ENCODE results near the gene ZNF609.
"Not testable (repeated sequence)": the region's sequence is repeated elsewhere in the genome, so short reads cannot be mapped to it uniquely, and the experiment has no call there.

The ZNF609 gene

GRCh38 chr15:64623347-64623996 is 163.1 kb downstream of the ZNF609 start:
- Histone ChIP-seq H3K9ac (ENCODE audit: low read depth, low read length) (no peak overlapping the region), H3K27me3 (ENCODE audit: control insufficient read depth, insufficient read depth, low read length) (0 out of 2 replicates have a peak, but pooled peaks cover under 1% of the 10 kb centered on the region), H3K4me3 (ENCODE audit: low read depth, low read length) (no peak overlapping the region), H3K9me3 (ENCODE audit: control insufficient read depth, insufficient read depth, low read length) (no peaks in the 10 kb centered on the region), H3K36me3 (ENCODE audit: control insufficient read depth, insufficient read depth, low read length) (peaks cover 13% of the 10 kb centered on the region), H3K27ac (ENCODE audit: low read depth, low read length) (no peak overlapping the region), H3K4me1 (ENCODE audit: control insufficient read depth, insufficient read depth, low read length) (peaks cover 10% of the 10 kb centered on the region)

GRCh38 chr15:64624242-64624641 is 163.9 kb downstream of the ZNF609 start:
- Histone ChIP-seq H3K27me3 (ENCODE audit: control insufficient read depth, insufficient read depth, low read length) (no peaks in the 10 kb centered on the region), H3K36me3 (ENCODE audit: control insufficient read depth, insufficient read depth, low read length) (peaks cover 13% of the 10 kb centered on the region), H3K9ac (ENCODE audit: low read depth, low read length) (no peak overlapping the region), H3K27ac (ENCODE audit: low read depth, low read length) (no peak overlapping the region), H3K4me3 (ENCODE audit: low read depth, low read length) (no peak overlapping the region), H3K9me3 (ENCODE audit: control insufficient read depth, insufficient read depth, low read length) (no peaks in the 10 kb centered on the region), H3K4me1 (ENCODE audit: control insufficient read depth, insufficient read depth, low read length) (peaks cover 8% of the 10 kb centered on the region)

DNA sequence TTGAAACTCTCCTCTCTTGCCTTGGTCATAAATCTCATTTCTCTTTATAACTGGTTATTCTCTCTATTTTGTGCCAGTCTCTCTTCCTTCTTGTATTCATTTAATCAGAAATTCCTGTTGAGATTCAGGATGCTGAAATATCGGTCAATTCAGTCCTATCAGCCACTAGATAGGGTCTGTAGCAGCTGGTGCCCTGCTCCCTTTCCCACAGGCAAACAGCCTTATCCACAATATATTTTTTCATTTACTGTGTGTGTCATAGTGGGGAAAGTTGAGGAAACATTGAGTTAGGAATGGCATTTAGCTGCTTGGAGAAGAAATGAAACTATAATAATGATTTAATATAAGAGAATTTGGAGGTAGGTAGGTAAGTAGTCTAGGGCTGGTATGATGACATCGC is 168.7 kb downstream of the ZNF609 start:
- Histone ChIP-seq H3K9ac (ENCODE audit: low read depth, low read length) (no peak overlapping the region), H3K27me3 (ENCODE audit: control insufficient read depth, insufficient read depth, low read length) (no peaks in the 10 kb centered on the region), H3K4me3 (ENCODE audit: low read depth, low read length) (no peak overlapping the region), H3K27ac (ENCODE audit: low read depth, low read length) (no peak overlapping the region), H3K4me1 (ENCODE audit: control insufficient read depth, insufficient read depth, low read length) (peaks cover 3% of the 10 kb centered on the region), H3K36me3 (ENCODE audit: control insufficient read depth, insufficient read depth, low read length) (no peaks in the 10 kb centered on the region), H3K9me3 (ENCODE audit: control insufficient read depth, insufficient read depth, low read length) (no peaks in the 10 kb centered on the region)

DNA sequence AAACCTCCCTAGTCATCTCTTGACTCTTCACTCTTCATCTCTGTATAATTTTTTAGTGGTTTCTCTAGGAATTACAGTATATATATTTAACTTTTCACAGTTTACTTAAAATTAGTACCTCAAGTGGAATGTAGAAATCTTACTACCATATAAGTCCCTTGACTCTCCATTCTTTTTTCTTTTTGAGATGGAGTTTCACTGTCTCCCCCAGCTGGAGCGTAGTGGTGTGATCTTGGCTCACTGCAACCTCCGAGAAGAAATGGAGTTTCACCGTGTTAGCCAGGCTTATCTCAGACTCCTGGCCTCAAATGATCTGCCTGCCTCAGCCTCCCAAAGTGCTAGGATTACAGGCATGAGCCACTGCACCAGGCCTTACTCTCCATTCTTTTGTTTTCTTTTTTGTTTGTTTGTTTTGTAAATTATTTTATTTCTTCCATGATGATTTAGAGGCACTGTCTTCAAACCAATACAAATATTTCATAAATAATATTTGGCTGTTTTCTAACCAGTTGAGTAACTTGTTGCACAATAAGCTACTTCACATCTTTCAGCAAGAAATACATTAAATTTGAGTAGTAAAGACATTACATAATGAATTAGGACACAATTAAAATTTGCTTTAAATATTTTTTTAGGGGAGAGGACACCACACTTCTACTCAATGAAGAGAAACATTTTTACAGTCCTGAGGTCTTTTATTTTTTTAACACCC is 170.2 kb downstream of the ZNF609 start:
- Histone ChIP-seq H3K9ac (ENCODE audit: low read depth, low read length) (no peak overlapping the region), H3K27ac (ENCODE audit: low read depth, low read length) (peak overlapping the region; percentile 34), H3K36me3 (ENCODE audit: control insufficient read depth, insufficient read depth, low read length) (no peaks in the 10 kb centered on the region), H3K9me3 (ENCODE audit: control insufficient read depth, insufficient read depth, low read length) (no peaks in the 10 kb centered on the region), H3K4me1 (ENCODE audit: control insufficient read depth, insufficient read depth, low read length) (peaks cover 16% of the 10 kb centered on the region), H3K27me3 (ENCODE audit: control insufficient read depth, insufficient read depth, low read length) (no peaks in the 10 kb centered on the region), H3K4me3 (ENCODE audit: low read depth, low read length) (no peak overlapping the region)

DNA sequence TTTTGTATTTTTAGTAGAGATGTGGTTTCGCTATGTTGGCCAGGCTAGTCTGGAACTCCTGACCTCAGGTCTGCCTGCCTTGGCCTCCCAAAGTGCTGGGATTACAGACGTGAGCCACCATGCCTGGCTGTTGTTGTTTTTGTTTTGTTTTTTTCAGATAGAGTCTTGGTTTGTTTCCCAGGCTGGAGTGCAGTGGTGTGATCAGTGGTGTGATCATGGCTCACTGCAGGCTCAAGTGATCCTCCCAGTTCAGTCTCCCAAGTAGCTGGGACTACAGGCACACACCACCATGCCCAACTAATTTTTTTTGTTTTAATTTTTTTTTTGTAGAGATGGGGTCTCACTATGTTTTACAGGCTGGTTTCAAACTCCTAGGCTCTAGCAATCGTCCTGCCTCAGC is 172.3 kb downstream of the ZNF609 start:
- H3K9ac ChIP-seq (ENCODE audit: low read depth, low read length); H3K27me3 ChIP-seq (ENCODE audit: control insufficient read depth, insufficient read depth, low read length); H3K36me3 ChIP-seq (ENCODE audit: control insufficient read depth, insufficient read depth, low read length); H3K9me3 ChIP-seq (ENCODE audit: control insufficient read depth, insufficient read depth, low read length); H3K4me3 ChIP-seq (ENCODE audit: low read depth, low read length); H3K27ac ChIP-seq (ENCODE audit: low read depth, low read length): not testable (repeated sequence)
- H3K4me1 ChIP-seq (ENCODE audit: control insufficient read depth, insufficient read depth, low read length): peaks cover 26% of the 10 kb centered on the region

DNA sequence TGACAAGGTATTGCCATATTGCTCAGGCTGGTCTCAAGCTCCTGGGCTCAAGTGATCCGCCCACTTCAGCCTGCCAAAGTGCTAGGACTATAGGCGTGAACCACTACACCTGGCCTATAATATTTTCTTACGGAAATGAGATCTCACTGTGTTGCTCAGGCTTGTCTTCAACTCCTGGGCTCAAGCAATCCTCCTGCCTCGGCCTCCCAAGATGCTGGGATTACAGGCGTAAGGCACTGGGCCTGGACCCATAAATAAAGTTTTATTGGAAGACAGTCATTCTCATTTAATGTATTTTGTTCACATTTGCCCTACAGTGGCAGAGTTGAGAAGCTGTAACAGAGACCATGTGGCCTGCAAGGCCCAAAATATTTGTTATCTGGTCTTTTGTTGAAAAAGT is 173.0 kb downstream of the ZNF609 start:
- no peak overlapping the region for H3K9ac ChIP-seq (ENCODE audit: low read depth, low read length)
- H3K4me1 ChIP-seq (ENCODE audit: control insufficient read depth, insufficient read depth, low read length): peaks cover 26% of the 10 kb centered on the region
- peaks cover 3% of the 10 kb centered on the region; the same call in 1 of the 2 replicates for H3K36me3 ChIP-seq (ENCODE audit: control insufficient read depth, insufficient read depth, low read length)
- no peak overlapping the region for H3K4me3 ChIP-seq (ENCODE audit: low read depth, low read length)
- H3K27ac ChIP-seq (ENCODE audit: low read depth, low read length): peak overlapping the region; percentile 71
- no peaks in the 10 kb centered on the region for H3K27me3 ChIP-seq (ENCODE audit: control insufficient read depth, insufficient read depth, low read length)
- no peaks in the 10 kb centered on the region; the same call in 1 of the 2 replicates for H3K9me3 ChIP-seq (ENCODE audit: control insufficient read depth, insufficient read depth, low read length)

DNA sequence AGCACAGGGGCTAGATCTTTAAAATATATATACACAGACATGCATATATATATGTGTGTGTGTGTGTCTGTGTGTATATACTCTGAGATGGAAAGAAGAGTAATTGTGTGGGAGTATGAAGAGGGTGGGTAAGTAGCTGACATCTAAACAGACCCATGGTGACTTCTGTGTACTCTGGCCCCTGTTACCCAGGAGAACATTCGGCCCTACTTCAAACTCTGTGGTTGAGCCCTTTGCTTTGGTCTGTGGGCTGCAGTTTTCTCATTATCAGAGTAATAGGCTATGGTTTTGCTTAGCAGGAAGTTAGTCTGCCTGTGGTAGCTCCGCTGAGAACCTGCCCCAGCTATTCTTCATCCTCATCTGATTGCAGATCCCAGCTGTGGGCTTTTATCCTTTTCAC is 173.6 kb downstream of the ZNF609 start:
- Histone ChIP-seq H3K9ac (ENCODE audit: low read depth, low read length) (peak overlapping the region; percentile 56), H3K27me3 (ENCODE audit: control insufficient read depth, insufficient read depth, low read length) (no peaks in the 10 kb centered on the region), H3K36me3 (ENCODE audit: control insufficient read depth, insufficient read depth, low read length) (peaks cover 3% of the 10 kb centered on the region; the same call in 1 of the 2 replicates), H3K9me3 (ENCODE audit: control insufficient read depth, insufficient read depth, low read length) (no peaks in the 10 kb centered on the region; the same call in 1 of the 2 replicates), H3K4me3 (ENCODE audit: low read depth, low read length) (0 out of 2 replicates have a peak overlapping the region, but pooled peaks have one; percentile 28), H3K4me1 (ENCODE audit: control insufficient read depth, insufficient read depth, low read length) (peaks cover 27% of the 10 kb centered on the region), H3K27ac (ENCODE audit: low read depth, low read length) (peak overlapping the region; percentile 95)

- peak overlapping the region; percentile 95 for H3K27ac ChIP-seq (ENCODE audit: low read depth, low read length)
- peaks cover 30% of the 10 kb centered on the region for H3K4me1 ChIP-seq (ENCODE audit: control insufficient read depth, insufficient read depth, low read length)
- 0 out of 2 replicates have a peak overlapping the region, but pooled peaks have one; percentile 28 for H3K4me3 ChIP-seq (ENCODE audit: low read depth, low read length)
- H3K27me3 ChIP-seq (ENCODE audit: control insufficient read depth, insufficient read depth, low read length): no peaks in the 10 kb centered on the region
- H3K9me3 ChIP-seq (ENCODE audit: control insufficient read depth, insufficient read depth, low read length): no peaks in the 10 kb centered on the region; the same call in 1 of the 2 replicates
- H3K36me3 ChIP-seq (ENCODE audit: control insufficient read depth, insufficient read depth, low read length): peaks cover 3% of the 10 kb centered on the region; the same call in 1 of the 2 replicates
- peak overlapping the region; percentile 56 for H3K9ac ChIP-seq (ENCODE audit: low read depth, low read length)
Measured at GRCh38 chr15:64634576-64635498, 174.5 kb downstream of the ZNF609 start.

GRCh38 chr15:64635499-64636495 is 175.4 kb downstream of the ZNF609 start:
- peaks cover 30% of the 10 kb centered on the region for H3K4me1 ChIP-seq (ENCODE audit: control insufficient read depth, insufficient read depth, low read length)

DNA sequence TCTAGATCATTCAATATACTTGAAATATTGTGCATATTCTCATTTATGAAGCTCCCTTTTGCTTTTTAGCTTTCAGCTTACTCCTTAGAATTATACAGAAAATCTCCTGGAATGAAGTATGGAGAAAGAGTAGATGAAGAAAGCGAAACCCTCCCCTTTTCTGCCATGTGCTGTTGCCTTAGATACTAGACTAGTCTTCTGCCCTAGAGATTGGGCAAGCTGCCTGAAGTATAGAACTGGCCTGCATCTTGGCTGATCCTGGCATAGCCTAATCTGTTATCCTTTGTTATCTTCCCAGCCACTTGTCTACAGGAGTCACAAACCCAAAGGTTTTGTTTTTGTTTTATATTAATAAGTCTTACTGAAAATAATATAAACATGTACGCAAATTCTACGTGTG is 176.2 kb downstream of the ZNF609 start:
- Histone ChIP-seq H3K9me3 (ENCODE audit: control insufficient read depth, insufficient read depth, low read length) (no peaks in the 10 kb centered on the region; the same call in 1 of the 2 replicates), H3K36me3 (ENCODE audit: control insufficient read depth, insufficient read depth, low read length) (peaks cover 3% of the 10 kb centered on the region; the same call in 1 of the 2 replicates), H3K4me3 (ENCODE audit: low read depth, low read length) (no peak overlapping the region), H3K4me1 (ENCODE audit: control insufficient read depth, insufficient read depth, low read length) (peaks cover 30% of the 10 kb centered on the region), H3K27ac (ENCODE audit: low read depth, low read length) (no peak overlapping the region), H3K27me3 (ENCODE audit: control insufficient read depth, insufficient read depth, low read length) (no peaks in the 10 kb centered on the region), H3K9ac (ENCODE audit: low read depth, low read length) (no peak overlapping the region)

More at GRCh38 chr15:64635499-64636495, 175.4 kb downstream of the ZNF609 start:
- Histone ChIP-seq H3K9me3 (ENCODE audit: control insufficient read depth, insufficient read depth, low read length) (no peaks in the 10 kb centered on the region; the same call in 1 of the 2 replicates), H3K36me3 (ENCODE audit: control insufficient read depth, insufficient read depth, low read length) (peaks cover 3% of the 10 kb centered on the region; the same call in 1 of the 2 replicates), H3K9ac (ENCODE audit: low read depth, low read length) (peak overlapping the region; percentile 39), H3K27me3 (ENCODE audit: control insufficient read depth, insufficient read depth, low read length) (no peaks in the 10 kb centered on the region), H3K27ac (ENCODE audit: low read depth, low read length) (peak overlapping the region; percentile 95), H3K4me3 (ENCODE audit: low read depth, low read length) (no peak overlapping the region)

Measured in HUES48 (cell line).